ENCODE measurements around the gene ASTL.

DNA sequence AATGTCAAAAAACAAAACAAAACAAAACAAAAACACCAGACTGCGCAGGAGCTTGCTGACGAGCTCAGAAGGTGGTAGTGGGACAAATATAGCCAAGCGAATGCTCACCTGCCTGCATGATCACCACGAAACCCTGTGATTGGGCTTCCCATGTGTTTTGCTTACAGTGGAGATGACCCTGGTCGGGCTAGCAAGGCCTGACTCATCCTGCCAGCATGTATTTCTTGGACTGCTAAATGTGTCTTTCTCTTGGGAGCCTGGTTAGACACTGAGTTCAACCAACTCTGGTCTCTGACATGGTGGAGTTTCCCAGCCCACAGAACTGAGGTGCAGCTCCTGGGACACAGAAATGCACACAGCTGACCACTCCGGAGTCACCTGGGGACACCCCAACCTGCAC, 37.6 kb upstream of the ASTL start:
- no peak for TF ChIP-seq CTCF (IDR thresholded peaks at IDR 0.05)
- TF ChIP-seq ZNF512 (CRISPR knock-in tag; IDR thresholded peaks at IDR 0.05; ENCODE audit: borderline replicate concordance), result no peak
- no peak for TF ChIP-seq ZNF317 (CRISPR knock-in tag; IDR thresholded peaks at IDR 0.05; ENCODE audit: borderline replicate concordance, low read depth)
- no peak for TF ChIP-seq ETV6 (CRISPR knock-in tag; IDR thresholded peaks at IDR 0.05)
- TF ChIP-seq E2F1 (CRISPR knock-in tag; IDR thresholded peaks at IDR 0.05), result no peak
- no peak for TF ChIP-seq CREM (CRISPR knock-in tag; IDR thresholded peaks at IDR 0.05)
- no peak for TF ChIP-seq USF1 (CRISPR knock-in tag; IDR thresholded peaks at IDR 0.05)
- TF ChIP-seq ZNF281 (CRISPR knock-in tag; IDR thresholded peaks at IDR 0.05), result no peak
- TF ChIP-seq, protein P1, sequence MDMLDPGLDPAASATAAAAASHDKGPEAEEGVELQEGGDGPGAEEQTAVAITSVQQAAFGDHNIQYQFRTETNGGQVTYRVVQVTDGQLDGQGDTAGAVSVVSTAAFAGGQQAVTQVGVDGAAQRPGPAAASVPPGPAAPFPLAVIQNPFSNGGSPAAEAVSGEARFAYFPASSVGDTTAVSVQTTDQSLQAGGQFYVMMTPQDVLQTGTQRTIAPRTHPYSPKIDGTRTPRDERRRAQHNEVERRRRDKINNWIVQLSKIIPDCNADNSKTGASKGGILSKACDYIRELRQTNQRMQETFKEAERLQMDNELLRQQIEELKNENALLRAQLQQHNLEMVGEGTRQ (CRISPR knock-in tag; IDR thresholded peaks at IDR 0.05), result no peak
- no peak for TF ChIP-seq TEAD4 (CRISPR knock-in tag; IDR thresholded peaks at IDR 0.05)
- no peak for TF ChIP-seq AFF4 (CRISPR knock-in tag; IDR thresholded peaks at IDR 0.05; ENCODE audit: borderline replicate concordance)
- TF ChIP-seq GTF2I (CRISPR knock-in tag; conservative IDR thresholded peaks at IDR 0.05), result no peak
